Fibroblast of villous mesenchyme (primary cell): ENCODE results near the gene DGCR2. TPM values are rescaled to one million over a fixed set of nuclear protein-coding genes. Genes with fewer than 3 reads are reported as not detected.

ENCODE experiments used
- DNase-seq: peaks from one replicate; pipeline ENCODE4 v3.0.0-alpha.2; 2010; ENCODE audit warnings: low read depth
- H3K4me3 ChIP-seq: 2 replicates; pipeline ENCODE4 v1.5.1; 2011; ENCODE audit warnings: low read depth, mild to moderate bottlenecking, low read length
- total RNA-seq: library from RNA; depleted of rRNA; stranded (reverse); fragments of >200 nt; gene quantifications from 2 replicates; pipeline ENCODE4 v1.2.3, GENCODE V29; 2012
- TF ChIP-seq, protein P1 (sequence below): IDR thresholded peaks from 2 replicates; pipeline ENCODE4 v1.5.1; 2012; ENCODE audit warnings: low read depth, mild to moderate bottlenecking, low read length; ENCODE audit not compliant: insufficient read depth

DGCR2 gene
- total RNA-seq, 1 donor, result 53.5 TPM

DNA sequence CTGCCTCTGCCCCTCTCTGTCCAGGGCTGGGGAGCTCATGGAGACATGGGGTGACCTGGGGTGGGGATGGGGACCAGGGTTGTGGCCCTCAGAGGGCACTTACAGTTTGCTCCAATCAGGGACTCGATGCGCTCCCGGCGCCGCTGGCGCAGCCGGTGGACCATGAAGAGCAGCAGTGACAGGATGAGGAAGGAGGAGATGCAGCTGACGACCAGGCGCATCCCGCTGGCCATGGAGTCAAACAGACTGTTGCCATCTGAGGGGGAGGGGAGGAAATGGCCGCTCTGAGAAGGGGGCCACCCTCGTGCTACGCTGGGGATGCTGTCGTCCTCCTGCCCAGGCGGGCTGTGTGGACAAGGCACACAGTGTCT, 80.5 kb downstream of the DGCR2 start:
- no peak for DNase-seq
- H3K4me3 ChIP-seq, result no peak overlapping the region
- TF ChIP-seq, protein P1, sequence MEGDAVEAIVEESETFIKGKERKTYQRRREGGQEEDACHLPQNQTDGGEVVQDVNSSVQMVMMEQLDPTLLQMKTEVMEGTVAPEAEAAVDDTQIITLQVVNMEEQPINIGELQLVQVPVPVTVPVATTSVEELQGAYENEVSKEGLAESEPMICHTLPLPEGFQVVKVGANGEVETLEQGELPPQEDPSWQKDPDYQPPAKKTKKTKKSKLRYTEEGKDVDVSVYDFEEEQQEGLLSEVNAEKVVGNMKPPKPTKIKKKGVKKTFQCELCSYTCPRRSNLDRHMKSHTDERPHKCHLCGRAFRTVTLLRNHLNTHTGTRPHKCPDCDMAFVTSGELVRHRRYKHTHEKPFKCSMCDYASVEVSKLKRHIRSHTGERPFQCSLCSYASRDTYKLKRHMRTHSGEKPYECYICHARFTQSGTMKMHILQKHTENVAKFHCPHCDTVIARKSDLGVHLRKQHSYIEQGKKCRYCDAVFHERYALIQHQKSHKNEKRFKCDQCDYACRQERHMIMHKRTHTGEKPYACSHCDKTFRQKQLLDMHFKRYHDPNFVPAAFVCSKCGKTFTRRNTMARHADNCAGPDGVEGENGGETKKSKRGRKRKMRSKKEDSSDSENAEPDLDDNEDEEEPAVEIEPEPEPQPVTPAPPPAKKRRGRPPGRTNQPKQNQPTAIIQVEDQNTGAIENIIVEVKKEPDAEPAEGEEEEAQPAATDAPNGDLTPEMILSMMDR, result no peak

DNA sequence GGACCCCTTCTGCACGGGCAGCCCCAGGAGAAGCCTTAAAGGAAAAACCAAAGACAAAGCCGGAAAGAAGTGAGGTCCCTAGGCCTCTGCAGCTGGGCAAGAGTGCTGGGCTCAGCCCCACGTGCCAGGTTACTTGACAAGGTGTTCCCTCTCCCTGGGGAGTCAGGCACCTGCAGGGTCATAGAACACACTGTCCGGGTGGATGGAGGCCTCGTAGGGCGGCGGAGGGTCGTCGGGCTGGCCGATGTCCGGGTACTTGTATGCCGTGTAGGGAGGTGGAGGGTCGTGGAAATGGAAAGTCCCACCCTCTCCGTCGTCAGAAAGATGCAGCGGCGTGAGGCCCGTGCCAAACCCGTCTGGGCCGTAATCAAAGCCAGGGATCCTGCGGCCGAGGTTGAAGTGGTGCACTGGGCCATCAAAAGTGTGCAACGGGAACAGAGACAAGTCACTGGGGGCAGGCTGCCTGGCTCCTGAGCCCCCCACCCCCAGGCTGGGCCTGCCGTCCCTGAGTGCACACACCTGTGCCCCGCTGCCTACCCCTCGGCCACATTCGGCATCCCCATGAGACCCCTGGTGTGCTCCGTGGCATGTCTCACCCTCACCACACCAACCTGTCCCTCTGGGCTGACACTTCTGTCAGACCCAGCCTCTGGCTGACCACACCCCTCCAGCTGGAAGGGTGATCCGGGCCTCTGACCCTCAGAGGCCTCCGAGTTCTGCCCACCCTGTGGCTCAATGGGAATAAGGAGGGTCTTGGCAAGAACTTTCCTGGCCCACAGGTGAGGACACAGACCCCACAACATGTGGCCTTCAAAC, 81.1 kb downstream of the DGCR2 start:
- no peak overlapping the region for H3K4me3 ChIP-seq
- DNase-seq, result no peak
- TF ChIP-seq, protein P1, result no peak

GRCh38 chr22:19040391-19040861, 81.8 kb downstream of the DGCR2 start:
- TF ChIP-seq, protein P1, result no peak
- no peak overlapping the region for H3K4me3 ChIP-seq
- no peak for DNase-seq

- no peak overlapping the region for H3K4me3 ChIP-seq
- TF ChIP-seq, protein P1, result no peak
- DNase-seq, result no peak
These were observed 82.4 kb downstream of the DGCR2 start for GRCh38 chr22:19039796-19040280.

GRCh38 chr22:19039448-19039780, 82.8 kb downstream of the DGCR2 start:
- TF ChIP-seq, protein P1, result no peak
- no peak for DNase-seq
- no peak overlapping the region for H3K4me3 ChIP-seq

- TF ChIP-seq, protein P1, result no peak
- no peak overlapping the region for H3K4me3 ChIP-seq
- DNase-seq, result no peak
These were observed 83.3 kb downstream of the DGCR2 start for GRCh38 chr22:19038728-19039447.
